Stomach (tissue), 4 donors: ENCODE data around the gene TBL3.
A peak's percentile ranks its signal among the peaks of the same experiment; 100 is the strongest.

Experiments
- POLR2A ChIP-seq, 4 donors: fragments of 450-650 bp; IDR thresholded peaks; one replicate each; pipeline ENCODE4 v1.6.1; 2016; ENCODE audit warnings: antibody characterized with exemption in 4 of 4, control low read depth in 2 of 4, mild to moderate bottlenecking in 1 of 4, moderate library complexity in 1 of 4
- POLR2AphosphoS5 ChIP-seq, 3 donors: sonication (generic); formaldehyde crosslinking; IDR thresholded peaks; one replicate each; pipeline ENCODE4 v1.6.1; 2016; ENCODE audit warnings: antibody characterized with exemption in 3 of 3
- TF ChIP-seq, protein P1 (sequence below), 7 experiments: fragments of 450-650 bp in 4 of 7; fragments of 200-600 bp in 3 of 7; sonication (generic) in 3 of 7; IDR thresholded peaks; one replicate each; pipeline ENCODE4 v1.5.1; 2016 to 2019; ENCODE audit warnings: antibody characterized with exemption in 7 of 7, control low read depth in 2 of 7, mild to moderate bottlenecking in 1 of 7

DNA sequence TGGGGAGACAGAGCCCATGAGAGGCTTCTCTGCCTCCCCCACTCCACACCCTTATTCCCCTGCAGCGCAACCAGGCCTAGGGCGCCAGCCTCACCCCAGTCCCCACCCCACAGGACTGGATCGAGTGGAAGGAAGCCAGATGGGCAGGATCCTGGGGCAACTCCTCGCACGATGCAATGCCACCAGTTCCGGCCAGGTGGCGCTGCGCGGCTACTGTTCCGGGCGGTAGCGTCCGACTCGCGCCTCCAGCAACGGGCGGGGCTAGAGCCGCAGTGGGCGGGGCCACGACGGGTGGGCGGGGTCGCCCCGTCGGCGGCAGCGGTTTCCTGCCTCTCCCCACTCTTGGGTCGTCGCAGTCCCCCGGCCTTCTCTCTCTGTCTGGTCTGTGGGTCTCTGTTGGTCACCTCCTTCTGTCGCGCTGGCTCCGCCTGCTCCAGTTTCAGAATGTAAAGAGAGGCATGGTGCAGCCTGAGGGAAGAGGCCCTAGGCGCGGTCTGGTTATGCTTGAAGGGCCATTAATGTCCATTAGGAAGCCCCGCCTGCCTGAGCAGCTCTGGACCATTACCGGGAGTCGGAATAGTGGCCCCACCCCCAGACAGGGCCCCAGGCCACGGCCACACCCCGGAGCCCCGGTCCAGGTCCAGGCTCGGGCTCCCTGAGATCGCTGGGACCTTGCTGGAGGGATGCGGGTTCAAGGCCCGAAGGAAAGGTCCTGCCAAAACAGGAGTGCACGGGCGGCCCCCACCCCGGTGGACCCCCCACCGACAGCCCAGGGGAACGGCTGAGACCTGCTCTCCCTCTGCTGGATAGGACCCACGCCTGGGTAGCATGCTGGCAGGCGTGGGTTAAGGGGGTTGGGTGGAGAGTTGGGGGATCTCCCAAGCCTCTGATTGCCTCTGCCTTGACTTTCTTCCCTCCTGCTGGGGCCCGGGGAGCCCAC, 51.5 kb downstream of the TBL3 start:
- TF ChIP-seq, protein P1, sequence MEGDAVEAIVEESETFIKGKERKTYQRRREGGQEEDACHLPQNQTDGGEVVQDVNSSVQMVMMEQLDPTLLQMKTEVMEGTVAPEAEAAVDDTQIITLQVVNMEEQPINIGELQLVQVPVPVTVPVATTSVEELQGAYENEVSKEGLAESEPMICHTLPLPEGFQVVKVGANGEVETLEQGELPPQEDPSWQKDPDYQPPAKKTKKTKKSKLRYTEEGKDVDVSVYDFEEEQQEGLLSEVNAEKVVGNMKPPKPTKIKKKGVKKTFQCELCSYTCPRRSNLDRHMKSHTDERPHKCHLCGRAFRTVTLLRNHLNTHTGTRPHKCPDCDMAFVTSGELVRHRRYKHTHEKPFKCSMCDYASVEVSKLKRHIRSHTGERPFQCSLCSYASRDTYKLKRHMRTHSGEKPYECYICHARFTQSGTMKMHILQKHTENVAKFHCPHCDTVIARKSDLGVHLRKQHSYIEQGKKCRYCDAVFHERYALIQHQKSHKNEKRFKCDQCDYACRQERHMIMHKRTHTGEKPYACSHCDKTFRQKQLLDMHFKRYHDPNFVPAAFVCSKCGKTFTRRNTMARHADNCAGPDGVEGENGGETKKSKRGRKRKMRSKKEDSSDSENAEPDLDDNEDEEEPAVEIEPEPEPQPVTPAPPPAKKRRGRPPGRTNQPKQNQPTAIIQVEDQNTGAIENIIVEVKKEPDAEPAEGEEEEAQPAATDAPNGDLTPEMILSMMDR (IDR thresholded peaks at IDR 0.05): peak in 6 of 7 experiments; percentile 87 to 99 (median 99)
- TF ChIP-seq POLR2A (IDR thresholded peaks at IDR 0.05) (no peak), POLR2AphosphoS5 (IDR thresholded peaks at IDR 0.05) (peak; percentile 40 to 93 (median 47))
